Right ventricle myocardium inferior (tissue), 1 donor: ENCODE measurements around the gene MRAS. TPM values are rescaled to one million over a fixed set of nuclear protein-coding genes. Genes with fewer than 3 reads are reported as not detected.
A peak's percentile ranks its signal among the peaks of the same experiment; 100 is the strongest.

ENCODE experiments used
- ATAC-seq: fragments of 200-7000 bp; cut with Tn5 transposase; one replicate; pipeline ENCODE4 v1.9.1; 2020; ENCODE audit warnings: mild to moderate bottlenecking, moderate library complexity
- DNase-seq: peaks from one replicate; pipeline ENCODE4 v3.0.0; 2021; ENCODE audit errors: missing footprints
- intact Hi-C: fragments of 100-400 bp; cut with DNase I; formaldehyde crosslinking; loops from one replicate; pipeline ENCODE4 v1.11.0; 2022
- total RNA-seq: library from RNA; stranded (reverse); fragmentation: NEBNext Ultra II Directional; extraction: Animal tissue kit (Norgen Biotek cat#: 25700); gene quantifications from one replicate; pipeline ENCODE4 v1.2.1, GENCODE V29; 2021
- donor health status: DM: no; HTN: yes; CAD: no; lungs with severe emphysema.

Gene MRAS
- total RNA-seq, 1 donor from 2014 or later: 396 TPM

- DNase-seq: no peak
- no peak for ATAC-seq
- intact Hi-C loops: no loop called here
Measured at GRCh38 chr3:138378331-138378730, 30.0 kb downstream of the MRAS start.

GRCh38 chr3:138378990-138379389 lies 30.6 kb downstream of the MRAS start:
- DNase-seq: no peak
- ATAC-seq: no peak
- intact Hi-C loops: no loop called here

- peak; percentile 69 for ATAC-seq
Measured at GRCh38 chr3:138381413-138381901, 33.1 kb downstream of the MRAS start.

GRCh38 chr3:138381950-138382715 lies 33.8 kb downstream of the MRAS start:
- DNase-seq: peak; percentile 86
- intact Hi-C loops: loop anchor here (5.0 kb wide), 1 partner anchor 35 kb away; the partner anchor contains the start of gene MRAS
- peak; percentile 88 for ATAC-seq

More at GRCh38 chr3:138381413-138381901, 33.1 kb downstream of the MRAS start:
- DNase-seq: no peak
- intact Hi-C loops: loop anchor here (5.0 kb wide), 1 partner anchor 34 kb away; the partner anchor contains the start of gene MRAS

GRCh38 chr3:138383715-138384465 lies 35.5 kb downstream of the MRAS start:
- DNase-seq: no peak
- no peak for ATAC-seq
- intact Hi-C loops: loop anchor here (5.0 kb wide), 1 partner anchor 37 kb away; the partner anchor contains the start of gene MRAS

GRCh38 chr3:138384531-138384930 lies 36.2 kb downstream of the MRAS start:
- intact Hi-C loops: loop anchor here (5.0 kb wide), 1 partner anchor 37 kb away; the partner anchor contains the start of gene MRAS
- DNase-seq (no peak), ATAC-seq (no peak)

GRCh38 chr3:138384976-138385375 lies 36.6 kb downstream of the MRAS start:
- no peak for ATAC-seq
- DNase-seq: no peak
- intact Hi-C loops: loop anchor here (5.0 kb wide), 1 partner anchor 38 kb away; the partner anchor contains the start of gene MRAS

- intact Hi-C loops: no loop called here
- no peak for DNase-seq
- peak; percentile 16 for ATAC-seq
Measured at GRCh38 chr3:138389144-138389601, 40.8 kb downstream of the MRAS start.

- DNase-seq (no peak), ATAC-seq (peak; percentile 73)
- intact Hi-C loops: no loop called here
Measured at GRCh38 chr3:138389841-138390581, 41.6 kb downstream of the MRAS start.

- no peak for ATAC-seq
- DNase-seq: no peak
- intact Hi-C loops: no loop called here
Measured at GRCh38 chr3:138390582-138390932, 42.2 kb downstream of the MRAS start.

GRCh38 chr3:138394156-138394555 lies 45.8 kb downstream of the MRAS start:
- DNase-seq: no peak
- no peak for ATAC-seq
- intact Hi-C loops: no loop called here

GRCh38 chr3:138394686-138395085 lies 46.3 kb downstream of the MRAS start:
- intact Hi-C loops: loop anchor here (5.0 kb wide), 1 partner anchor 32 kb away; no protein-coding TSS in a partner anchor
- ATAC-seq (no peak), DNase-seq (no peak)

GRCh38 chr3:138395865-138396751 lies 47.7 kb downstream of the MRAS start:
- DNase-seq: no peak
- intact Hi-C loops: loop anchor here (1.0 to 5.0 kb wide), 2 partner anchors 34 to 48 kb away; partner anchors contain the start of gene MRAS
- peak; percentile 68 for ATAC-seq

GRCh38 chr3:138396752-138397410 lies 48.5 kb downstream of the MRAS start:
- intact Hi-C loops: loop anchor here (1.0 to 5.0 kb wide), 2 partner anchors 35 to 49 kb away; partner anchors contain the start of gene MRAS
- DNase-seq (no peak), ATAC-seq (no peak)

- no peak for ATAC-seq
- intact Hi-C loops: loop anchor here (5.0 kb wide), 1 partner anchor 36 kb away; no protein-coding TSS in a partner anchor
- no peak for DNase-seq
Measured at GRCh38 chr3:138397983-138398382, 49.6 kb downstream of the MRAS start.

- intact Hi-C loops: loop anchor here (5.0 kb wide), 1 partner anchor 37 kb away; no protein-coding TSS in a partner anchor
- no peak for DNase-seq
- peak; percentile 7 for ATAC-seq
Measured at GRCh38 chr3:138398791-138399575, 50.6 kb downstream of the MRAS start.
